GM21515 (cell line): Measurements from ENCODE around the gene ICA1.

ENCODE experiments used
- ATAC-seq: cut with Tn5 transposase; IDR thresholded peaks from one replicate; pipeline ENCODE4 v1.9.1; 2021; ENCODE audit not compliant: unreplicated experiment

The ICA1 gene

GRCh38 chr7:8201846-8202441 is 60.0 kb downstream of the ICA1 start:
- ATAC-seq, result no peak

GRCh38 chr7:8200717-8201116 is 61.2 kb downstream of the ICA1 start:
- ATAC-seq, result no peak

GRCh38 chr7:8200316-8200715 is 61.7 kb downstream of the ICA1 start:
- ATAC-seq, result no peak

- ATAC-seq, result no peak
Measured at GRCh38 chr7:8197994-8198698, 63.8 kb downstream of the ICA1 start.

- no peak for ATAC-seq
Measured at GRCh38 chr7:8192897-8193296, 69.1 kb downstream of the ICA1 start.

- peak; percentile 65 for ATAC-seq
Measured at GRCh38 chr7:8190119-8190895, 71.7 kb downstream of the ICA1 start.

- ATAC-seq, result no peak
Measured at GRCh38 chr7:8189625-8190024, 72.3 kb downstream of the ICA1 start.

GRCh38 chr7:8185926-8186683 is 75.9 kb downstream of the ICA1 start:
- no peak for ATAC-seq

GRCh38 chr7:8184221-8184620 is 77.7 kb downstream of the ICA1 start:
- ATAC-seq, result no peak

- no peak for ATAC-seq
Measured at GRCh38 chr7:8179486-8179885, 82.5 kb downstream of the ICA1 start.

- ATAC-seq, result no peak
Measured at GRCh38 chr7:8178353-8178752, 83.6 kb downstream of the ICA1 start.

- ATAC-seq, result peak; percentile 56
Measured at GRCh38 chr7:8177109-8177933, 84.6 kb downstream of the ICA1 start.

- ATAC-seq, result peak; percentile 74
Measured at GRCh38 chr7:8176370-8177081, 85.4 kb downstream of the ICA1 start.

- peak; percentile 5 for ATAC-seq
Measured at GRCh38 chr7:8175929-8176369, 86.0 kb downstream of the ICA1 start.

- no peak for ATAC-seq
Measured at GRCh38 chr7:8172372-8173354, 89.3 kb downstream of the ICA1 start.

GRCh38 chr7:8169171-8169570 is 92.8 kb downstream of the ICA1 start:
- ATAC-seq, result no peak

- no peak for ATAC-seq
Measured at GRCh38 chr7:8168336-8168735, 93.6 kb downstream of the ICA1 start.

- ATAC-seq, result no peak
Measured at GRCh38 chr7:8165150-8165549, 96.8 kb downstream of the ICA1 start.

- no peak for ATAC-seq
Measured at GRCh38 chr7:8162181-8162580, 99.8 kb downstream of the ICA1 start.
